ENCODE measurements around the gene SCD5.

DNA sequence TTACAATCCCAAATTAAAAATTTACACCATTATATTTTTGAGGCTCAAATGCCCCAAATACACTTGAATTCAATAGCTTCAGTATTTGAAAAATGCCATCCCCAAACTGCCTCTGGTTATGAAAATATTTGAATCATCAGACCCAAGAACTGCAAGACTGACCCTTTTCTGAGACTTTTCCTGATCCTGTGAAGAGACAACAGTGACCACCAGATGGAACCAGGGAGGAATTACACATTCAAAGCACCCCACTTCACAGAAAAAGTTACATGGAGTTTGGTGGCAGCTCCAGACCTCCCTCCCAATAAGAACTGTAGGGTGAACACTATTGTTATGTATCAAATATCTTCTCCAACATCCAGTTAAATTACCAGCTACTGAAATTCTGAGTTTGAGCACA lies 44.0 kb upstream of the SCD5 start:
- TF ChIP-seq JUNB (IDR thresholded peaks at IDR 0.05) (no peak), POLR2A (IDR thresholded peaks at IDR 0.05; ENCODE audit: low read length) (no peak), CTCF (IDR thresholded peaks at IDR 0.05) (0 out of 3 replicates have a peak, but pooled peaks have one; percentile 10), PHF8 (IDR thresholded peaks at IDR 0.05; ENCODE audit: borderline replicate concordance, low read depth) (no peak), FOSL2 (IDR thresholded peaks at IDR 0.05) (no peak), FOSL2 (CRISPR knock-in tag; IDR thresholded peaks at IDR 0.05) (no peak), MAX (IDR thresholded peaks at IDR 0.05) (no peak), NFE2L2 (conservative IDR thresholded peaks at IDR 0.05; ENCODE audit: low read length) (no peak), RNF2 (IDR thresholded peaks at IDR 0.05; ENCODE audit: borderline replicate concordance, low read depth) (no peak), CEBPB (IDR thresholded peaks at IDR 0.05) (no peak), RAD21 (conservative IDR thresholded peaks at IDR 0.05 in 1 of 2, IDR thresholded peaks at IDR 0.05 in 1 of 2) (peak in 1 of 2 experiments; percentile 18; a peak in 1 of 5 replicates), MAFK (IDR thresholded peaks at IDR 0.05; ENCODE audit: partially characterized antibody) (no peak)

Data from A549 (cell line).